Testis (tissue), 3 donors: ENCODE measurements around the gene OSM. TPM values are rescaled to one million over a fixed set of nuclear protein-coding genes. Genes with fewer than 3 reads are reported as not detected.

ENCODE experiments used
- DNase-seq: peaks from one replicate; pipeline ENCODE4 v3.0.0-alpha.2; 2019
- H3K27ac ChIP-seq, 2 donors: fragments of 200-600 bp; sonication (generic); one replicate each; pipeline ENCODE4 v1.5.1; 2019
- H3K27me3 ChIP-seq: fragments of 200-600 bp; sonication (generic); one replicate; pipeline ENCODE4 v1.5.1; 2019
- H3K36me3 ChIP-seq: fragments of 200-600 bp; sonication (generic); one replicate; pipeline ENCODE4 v1.5.1; 2017; ENCODE audit warnings: low read depth; ENCODE audit errors: missing control alignments
- H3K4me1 ChIP-seq: fragments of 200-600 bp; sonication (generic); one replicate; pipeline ENCODE4 v1.5.1; 2019
- H3K4me3 ChIP-seq, 2 donors: fragments of 200-600 bp; sonication (generic); one replicate each; pipeline ENCODE4 v1.5.1; 2017 to 2019
- H3K9me3 ChIP-seq: fragments of 200-600 bp; sonication (generic); one replicate; pipeline ENCODE4 v1.5.1; 2017
- CTCF ChIP-seq, 3 experiments: fragments of 450-650 bp in 2 of 3; fragments of 200-600 bp in 1 of 3; sonication (generic) in 1 of 3; IDR thresholded peaks; one replicate each; pipeline ENCODE4 v1.5.1; 2016 to 2019; ENCODE audit warnings: antibody characterized with exemption in 3 of 3, mild to moderate bottlenecking in 2 of 3, moderate library complexity in 1 of 3
- POLR2A ChIP-seq: fragments of 450-650 bp; IDR thresholded peaks from one replicate; pipeline ENCODE4 v1.6.1; 2017; ENCODE audit warnings: antibody characterized with exemption, mild to moderate bottlenecking, moderate library complexity
- WGBS, 2 donors: methylation state at CpG; one replicate each; pipeline ENCODE4 v1.1.5; 2018; 5-methylcytosine and 5-hydroxymethylcytosine counted together
- intact Hi-C: fragments of 100-400 bp; cut with DNase I; formaldehyde crosslinking; loops from one replicate; pipeline ENCODE4 v1.15.1; 2023; ENCODE audit warnings: low total_unique reads
- polyA plus RNA-seq: library from polyadenylated mRNA; stranded (reverse); fragments of 350-450 nt; fragmentation: Illumina TruSeq; extraction: RNeasy Lipid Tissue Mini Kit (QIAGEN cat#74804); gene quantifications from one replicate; pipeline ENCODE4 v1.2.3, GENCODE V29; 2014; ENCODE audit warnings: low read depth, low replicate concordance; ENCODE audit not compliant: insufficient read depth
- total RNA-seq, 2 donors: library from RNA; depleted of rRNA; stranded (reverse); fragments of >200 nt; gene quantifications; one replicate each; pipeline ENCODE4 v1.2.3, GENCODE V29; 2016

The OSM gene
- total and polyA plus RNA-seq, 3 donors from 2014 or later, result 0.69 to 1.6 TPM; not detected in 1

GRCh38 chr22:30304495-30305244 is 38.0 kb upstream of the OSM start:
- WGBS, 2 donors, result 68 to 74% methylated on average over 7 of the region's 7 CpGs
- Histone ChIP-seq H3K4me3 (no peak overlapping the region), H3K27ac (peak overlapping the region in 1 of 2 donors; percentile 82), H3K9me3 (no peaks in the 10 kb centered on the region), H3K27me3 (no peaks in the 10 kb centered on the region), H3K4me1 (peaks cover 63% of the 10 kb centered on the region), H3K36me3 (no peaks in the 10 kb centered on the region)
- no peak for TF ChIP-seq CTCF (IDR thresholded peaks at IDR 0.05)
- no peak for TF ChIP-seq POLR2A
- no peak for DNase-seq
- intact Hi-C loops, result no loop called here

GRCh38 chr22:30302810-30303138 is 36.1 kb upstream of the OSM start:
- Histone ChIP-seq H3K4me1 (peaks cover 52% of the 10 kb centered on the region), H3K36me3 (no peaks in the 10 kb centered on the region), H3K4me3 (no peak overlapping the region), H3K9me3 (no peaks in the 10 kb centered on the region), H3K27me3 (no peaks in the 10 kb centered on the region), H3K27ac (peak overlapping the region; percentile 40 to 82)
- WGBS, 2 donors, result 57 to 77% methylated on average over 2 to 5 of the region's 5 CpGs
- TF ChIP-seq CTCF (IDR thresholded peaks at IDR 0.05), result no peak
- no peak for TF ChIP-seq POLR2A
- intact Hi-C loops, result no loop called here
- no peak for DNase-seq

GRCh38 chr22:30301995-30302809 is 35.6 kb upstream of the OSM start:
- no peaks in the 10 kb centered on the region for H3K36me3 ChIP-seq
- no peaks in the 10 kb centered on the region for H3K27me3 ChIP-seq
- TF ChIP-seq POLR2A, result no peak
- TF ChIP-seq CTCF (IDR thresholded peaks at IDR 0.05), result no peak
- DNase-seq, result no peak
- H3K9me3 ChIP-seq, result no peaks in the 10 kb centered on the region
- no peak overlapping the region for H3K4me3 ChIP-seq
- peaks cover 52% of the 10 kb centered on the region for H3K4me1 ChIP-seq
- H3K27ac ChIP-seq, result peak overlapping the region; percentile 14 to 82
- WGBS, 2 donors, result 44 to 53% methylated on average over 9 of the region's 9 CpGs
- intact Hi-C loops, result no loop called here

GRCh38 chr22:30299322-30299721 is 32.7 kb upstream of the OSM start:
- Histone ChIP-seq H3K4me3 (no peak overlapping the region), H3K27ac (no peak overlapping the region), H3K4me1 (peaks cover 26% of the 10 kb centered on the region), H3K27me3 (no peaks in the 10 kb centered on the region), H3K36me3 (no peaks in the 10 kb centered on the region), H3K9me3 (no peaks in the 10 kb centered on the region)
- intact Hi-C loops, result no loop called here
- no peak for DNase-seq
- no peak for TF ChIP-seq POLR2A
- no peak for TF ChIP-seq CTCF (IDR thresholded peaks at IDR 0.05)
- 85 to 94% methylated on average over 13 of the region's 13 CpGs for whole genome bisulfite sequencing, 2 donors
